ENCODE measurements around the gene FBXL17. TPM values are rescaled to one million over a fixed set of nuclear protein-coding genes. Genes with fewer than 3 reads are reported as not detected.

Gene FBXL17
- total RNA-seq, 4 donors from 2014 or later: 11.5 to 28.6 (median 19.9) TPM

- no peak overlapping the region for H3K4me3 ChIP-seq
- no peaks in the 10 kb centered on the region for H3K27me3 ChIP-seq
- no peaks in the 10 kb centered on the region for H3K9me3 ChIP-seq
- no peak for DNase-seq
- H3K36me3 ChIP-seq: no peaks in the 10 kb centered on the region
- intact Hi-C loops (cut with DNase I; ENCODE audit: low total_unique reads): no loop called here
- no peak overlapping the region for H3K27ac ChIP-seq
- no peaks in the 10 kb centered on the region for H3K4me1 ChIP-seq
- TF ChIP-seq CTCF (IDR thresholded peaks at IDR 0.05): no peak
- TF ChIP-seq POLR2A (IDR thresholded peaks at IDR 0.05): no peak
Measured at GRCh38 chr5:108149369-108149768, 232.5 kb downstream of the FBXL17 start.

GRCh38 chr5:108148715-108149139 lies 233.2 kb downstream of the FBXL17 start:
- no peaks in the 10 kb centered on the region for H3K27me3 ChIP-seq
- H3K4me3 ChIP-seq: no peak overlapping the region
- H3K36me3 ChIP-seq: no peaks in the 10 kb centered on the region
- no peak for DNase-seq
- no peaks in the 10 kb centered on the region for H3K4me1 ChIP-seq
- TF ChIP-seq CTCF (IDR thresholded peaks at IDR 0.05) (no peak), POLR2A (IDR thresholded peaks at IDR 0.05) (no peak)
- no peak overlapping the region for H3K27ac ChIP-seq
- no peaks in the 10 kb centered on the region for H3K9me3 ChIP-seq
- intact Hi-C loops (cut with DNase I; ENCODE audit: low total_unique reads): no loop called here

- TF ChIP-seq POLR2A (IDR thresholded peaks at IDR 0.05) (no peak), CTCF (IDR thresholded peaks at IDR 0.05) (no peak)
- intact Hi-C loops (cut with DNase I; ENCODE audit: low total_unique reads): no loop called here
- H3K36me3 ChIP-seq: no peaks in the 10 kb centered on the region
Measured at GRCh38 chr5:108146222-108146621, 235.7 kb downstream of the FBXL17 start.

GRCh38 chr5:108145351-108145750 lies 236.5 kb downstream of the FBXL17 start:
- Histone ChIP-seq H3K4me1 (no peaks in the 10 kb centered on the region), H3K27ac (no peak overlapping the region), H3K4me3 (no peak overlapping the region), H3K36me3 (no peaks in the 10 kb centered on the region), H3K27me3 (no peaks in the 10 kb centered on the region), H3K9me3 (no peaks in the 10 kb centered on the region)
- TF ChIP-seq CTCF (IDR thresholded peaks at IDR 0.05) (no peak), POLR2A (IDR thresholded peaks at IDR 0.05) (no peak)
- no peak for DNase-seq
- intact Hi-C loops (cut with DNase I; ENCODE audit: low total_unique reads): no loop called here

More at GRCh38 chr5:108146222-108146621, 235.7 kb downstream of the FBXL17 start:
- Histone ChIP-seq H3K27ac (no peak overlapping the region), H3K4me1 (no peaks in the 10 kb centered on the region), H3K4me3 (no peak overlapping the region), H3K9me3 (no peaks in the 10 kb centered on the region), H3K27me3 (no peaks in the 10 kb centered on the region)
- no peak for DNase-seq

GRCh38 chr5:108144332-108144731 lies 237.6 kb downstream of the FBXL17 start:
- H3K36me3 ChIP-seq: no peaks in the 10 kb centered on the region
- H3K27me3 ChIP-seq: no peaks in the 10 kb centered on the region
- no peaks in the 10 kb centered on the region for H3K9me3 ChIP-seq
- no peaks in the 10 kb centered on the region for H3K4me1 ChIP-seq
- no peak for DNase-seq
- no peak overlapping the region for H3K4me3 ChIP-seq
- intact Hi-C loops (cut with DNase I; ENCODE audit: low total_unique reads): no loop called here
- H3K27ac ChIP-seq: no peak overlapping the region
- no peak for TF ChIP-seq POLR2A (IDR thresholded peaks at IDR 0.05)

- Histone ChIP-seq H3K36me3 (no peaks in the 10 kb centered on the region), H3K27me3 (no peaks in the 10 kb centered on the region), H3K9me3 (no peaks in the 10 kb centered on the region), H3K4me1 (no peaks in the 10 kb centered on the region), H3K4me3 (no peak overlapping the region), H3K27ac (no peak overlapping the region)
- intact Hi-C loops (cut with DNase I; ENCODE audit: low total_unique reads): no loop called here
- no peak for TF ChIP-seq CTCF (IDR thresholded peaks at IDR 0.05)
- DNase-seq: no peak
Measured at GRCh38 chr5:108143581-108143980, 238.3 kb downstream of the FBXL17 start.
